ENCODE measurements around the gene WDR17. TPM values are rescaled to one million over a fixed set of nuclear protein-coding genes. Genes with fewer than 3 reads are reported as not detected.

WDR17 gene
- total RNA-seq, 1 experiment from 2014 or later: 7.6 TPM

DNA sequence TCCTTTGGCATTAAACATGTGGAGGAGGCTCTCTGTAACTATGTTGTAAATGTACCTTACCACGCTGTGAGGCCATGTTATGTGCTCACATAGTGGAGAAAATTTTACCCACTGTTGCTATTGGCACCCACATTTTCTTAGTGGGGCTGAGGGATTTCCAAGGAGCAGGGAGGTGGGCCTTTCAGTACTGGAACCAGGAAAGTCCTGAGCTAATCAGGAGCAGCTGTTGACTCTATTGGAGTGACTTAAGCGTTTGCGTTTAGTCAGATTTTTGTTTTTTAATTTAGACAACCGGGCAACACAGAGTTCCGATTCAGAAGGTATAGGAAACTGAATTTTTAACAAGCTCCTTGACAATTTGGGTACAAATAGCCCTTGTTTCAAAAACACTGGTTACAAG is 30.7 kb upstream of the WDR17 start:
- H3K36me3 Mint-ChIP-seq (ENCODE audit: insufficient read depth, unreplicated experiment): no peaks in the 10 kb centered on the region
- CTCF ChIA-PET: no interaction called here

DNA sequence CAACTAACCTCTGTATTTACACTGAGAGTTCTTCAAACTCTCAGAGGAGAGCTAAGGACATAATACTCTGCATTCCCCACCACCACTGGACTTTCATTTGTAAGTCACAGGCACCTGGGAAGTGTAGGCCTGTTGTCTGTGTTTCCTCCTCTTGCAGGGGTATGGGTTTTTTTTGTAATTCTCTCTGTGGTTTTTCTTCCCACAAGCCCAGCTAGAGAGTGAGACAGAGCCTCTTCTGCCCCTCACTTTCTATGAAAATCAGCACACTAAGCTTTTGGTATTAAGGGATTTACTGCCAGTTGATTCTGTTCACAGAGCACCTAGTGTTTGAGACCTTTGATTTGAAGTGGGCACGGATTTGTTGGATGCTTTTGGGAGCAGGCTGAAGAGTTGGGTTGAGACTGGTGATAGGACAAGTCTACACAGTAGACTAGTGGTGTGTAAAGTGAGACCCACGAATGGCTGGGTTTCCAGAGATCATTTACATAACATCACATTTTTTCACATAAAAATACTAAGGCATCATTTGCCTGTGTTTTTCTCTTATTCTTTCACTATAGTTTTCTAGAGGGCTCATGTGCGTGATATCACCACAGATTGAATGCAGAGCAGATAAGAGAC is 28.9 kb upstream of the WDR17 start:
- H3K9me3 Mint-ChIP-seq (ENCODE audit: low read depth, unreplicated experiment): no peaks in the 10 kb centered on the region
- no peak overlapping the region for H3K27ac Mint-ChIP-seq (ENCODE audit: unreplicated experiment)
- TF ChIP-seq, protein P1, sequence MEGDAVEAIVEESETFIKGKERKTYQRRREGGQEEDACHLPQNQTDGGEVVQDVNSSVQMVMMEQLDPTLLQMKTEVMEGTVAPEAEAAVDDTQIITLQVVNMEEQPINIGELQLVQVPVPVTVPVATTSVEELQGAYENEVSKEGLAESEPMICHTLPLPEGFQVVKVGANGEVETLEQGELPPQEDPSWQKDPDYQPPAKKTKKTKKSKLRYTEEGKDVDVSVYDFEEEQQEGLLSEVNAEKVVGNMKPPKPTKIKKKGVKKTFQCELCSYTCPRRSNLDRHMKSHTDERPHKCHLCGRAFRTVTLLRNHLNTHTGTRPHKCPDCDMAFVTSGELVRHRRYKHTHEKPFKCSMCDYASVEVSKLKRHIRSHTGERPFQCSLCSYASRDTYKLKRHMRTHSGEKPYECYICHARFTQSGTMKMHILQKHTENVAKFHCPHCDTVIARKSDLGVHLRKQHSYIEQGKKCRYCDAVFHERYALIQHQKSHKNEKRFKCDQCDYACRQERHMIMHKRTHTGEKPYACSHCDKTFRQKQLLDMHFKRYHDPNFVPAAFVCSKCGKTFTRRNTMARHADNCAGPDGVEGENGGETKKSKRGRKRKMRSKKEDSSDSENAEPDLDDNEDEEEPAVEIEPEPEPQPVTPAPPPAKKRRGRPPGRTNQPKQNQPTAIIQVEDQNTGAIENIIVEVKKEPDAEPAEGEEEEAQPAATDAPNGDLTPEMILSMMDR (IDR thresholded peaks at IDR 0.05; ENCODE audit: unreplicated experiment): no peak
- no TSS peak for BruUV-seq (replicated peaks)
- intact Hi-C loops (cut with micrococcal nuclease; ENCODE audit: unreplicated experiment): no loop called here
- no peak for DNase-seq
- no peak overlapping the region for H3K4me3 Mint-ChIP-seq (ENCODE audit: low read depth, unreplicated experiment)
- H3K36me3 Mint-ChIP-seq (ENCODE audit: insufficient read depth, unreplicated experiment): no peaks in the 10 kb centered on the region
- no peaks in the 10 kb centered on the region for H3K4me1 Mint-ChIP-seq (ENCODE audit: low read depth, unreplicated experiment)
- CTCF ChIA-PET: no interaction called here
- no peaks in the 10 kb centered on the region for H3K27me3 Mint-ChIP-seq (ENCODE audit: unreplicated experiment)

More for the DNA sequence above, 30.7 kb upstream of the WDR17 start:
- no TSS peak for BruUV-seq (replicated peaks)
- H3K9me3 Mint-ChIP-seq (ENCODE audit: low read depth, unreplicated experiment): no peaks in the 10 kb centered on the region
- no peak for DNase-seq
- TF ChIP-seq, protein P1 (IDR thresholded peaks at IDR 0.05; ENCODE audit: unreplicated experiment): no peak
- H3K27ac Mint-ChIP-seq (ENCODE audit: unreplicated experiment): no peak overlapping the region
- H3K4me1 Mint-ChIP-seq (ENCODE audit: low read depth, unreplicated experiment): no peaks in the 10 kb centered on the region
- H3K4me3 Mint-ChIP-seq (ENCODE audit: low read depth, unreplicated experiment): no peak overlapping the region
- intact Hi-C loops (cut with micrococcal nuclease; ENCODE audit: unreplicated experiment): loop anchor here (1.0 to 5.0 kb wide), 3 partner anchors 87 to 305 kb away; no protein-coding TSS in a partner anchor
- H3K27me3 Mint-ChIP-seq (ENCODE audit: unreplicated experiment): no peaks in the 10 kb centered on the region

DNA sequence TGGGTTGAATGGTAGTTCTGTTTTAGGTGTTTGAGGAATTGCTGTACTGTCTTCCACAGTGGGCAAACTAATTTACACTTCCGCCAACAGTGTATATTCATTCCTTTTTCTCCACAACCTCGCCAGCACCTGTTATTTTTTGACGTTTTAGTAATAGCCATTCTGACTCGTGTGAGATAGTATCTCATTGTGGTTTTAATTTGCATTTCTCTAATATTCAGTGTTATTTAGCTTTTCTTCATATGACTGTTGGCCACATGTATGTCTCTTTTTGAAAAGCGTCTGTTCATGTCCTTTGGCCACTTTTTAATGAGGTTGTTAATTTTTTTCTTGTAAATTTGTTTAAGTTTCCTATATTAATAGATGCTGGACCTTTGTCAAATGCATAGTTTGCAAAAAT is 26.9 kb upstream of the WDR17 start:
- no peaks in the 10 kb centered on the region for H3K9me3 Mint-ChIP-seq (ENCODE audit: low read depth, unreplicated experiment)
- no peaks in the 10 kb centered on the region for H3K36me3 Mint-ChIP-seq (ENCODE audit: insufficient read depth, unreplicated experiment)
- no peaks in the 10 kb centered on the region for H3K27me3 Mint-ChIP-seq (ENCODE audit: unreplicated experiment)
- no peak overlapping the region for H3K4me3 Mint-ChIP-seq (ENCODE audit: low read depth, unreplicated experiment)
- no peaks in the 10 kb centered on the region for H3K4me1 Mint-ChIP-seq (ENCODE audit: low read depth, unreplicated experiment)
- CTCF ChIA-PET: no interaction called here
- H3K27ac Mint-ChIP-seq (ENCODE audit: unreplicated experiment): no peak overlapping the region
- intact Hi-C loops (cut with micrococcal nuclease; ENCODE audit: unreplicated experiment): no loop called here
- DNase-seq: no peak
- TF ChIP-seq, protein P1 (IDR thresholded peaks at IDR 0.05; ENCODE audit: unreplicated experiment): no peak
- BruUV-seq (replicated peaks): no TSS peak

GRCh38 chr4:176042195-176042594 is 23.4 kb upstream of the WDR17 start:
- TF ChIP-seq, protein P1 (IDR thresholded peaks at IDR 0.05; ENCODE audit: unreplicated experiment): no peak
- intact Hi-C loops (cut with micrococcal nuclease; ENCODE audit: unreplicated experiment): no loop called here
- Mint-ChIP-seq H3K4me3 (ENCODE audit: low read depth, unreplicated experiment) (no peak overlapping the region), H3K36me3 (ENCODE audit: insufficient read depth, unreplicated experiment) (no peaks in the 10 kb centered on the region), H3K9me3 (ENCODE audit: low read depth, unreplicated experiment) (peaks cover 5% of the 10 kb centered on the region), H3K4me1 (ENCODE audit: low read depth, unreplicated experiment) (no peaks in the 10 kb centered on the region), H3K27me3 (ENCODE audit: unreplicated experiment) (no peaks in the 10 kb centered on the region), H3K27ac (ENCODE audit: unreplicated experiment) (no peak overlapping the region)
- DNase-seq: no peak
- BruUV-seq (replicated peaks): no TSS peak
- CTCF ChIA-PET: no interaction called here
